Transverse colon (tissue), 3 donors: ENCODE data around the gene CCL20.

Source experiments
- EP300 ChIP-seq: sonication (generic); formaldehyde crosslinking; IDR thresholded peaks from one replicate; pipeline ENCODE4 v1.6.1; 2017; ENCODE audit warnings: antibody characterized with exemption, low read depth
- POLR2A ChIP-seq: fragments of 450-650 bp; IDR thresholded peaks from one replicate; pipeline ENCODE4 v1.6.1; 2016; ENCODE audit warnings: antibody characterized with exemption, mild to moderate bottlenecking, moderate library complexity
- TF ChIP-seq, protein P1 (sequence below), 5 experiments: fragments of 200-600 bp in 3 of 5; fragments of 450-650 bp in 2 of 5; sonication (generic) in 3 of 5; IDR thresholded peaks; 1 replicate in 2 of 5; 2 replicates in 3 of 5; pipeline ENCODE4 v1.5.1; 2016 to 2017; ENCODE audit warnings: antibody characterized with exemption in 5 of 5, inconsistent platforms in 3 of 5, mild to moderate bottlenecking in 2 of 5, moderate library complexity in 1 of 5

DNA sequence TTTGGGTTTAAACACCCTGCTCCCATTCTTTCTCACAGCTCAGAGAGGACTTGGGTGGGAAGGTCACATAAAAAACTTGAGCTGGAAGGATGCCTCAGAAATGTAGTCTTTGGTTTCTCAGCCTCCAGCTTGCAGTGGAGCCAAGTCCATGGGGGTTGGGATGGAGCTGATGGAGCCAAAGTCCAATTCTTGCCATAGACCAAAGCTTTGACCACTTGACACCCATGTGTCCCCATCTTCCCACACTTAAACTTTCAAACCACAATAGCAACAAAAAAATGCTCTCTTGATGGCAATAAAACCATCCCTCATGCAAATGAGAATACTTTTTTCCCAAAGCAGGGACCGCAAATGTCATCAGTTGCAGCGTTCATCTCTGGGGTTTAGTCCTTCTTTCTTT, 43.1 kb downstream of the CCL20 start:
- TF ChIP-seq EP300 (no peak), POLR2A (no peak)
- TF ChIP-seq, protein P1, sequence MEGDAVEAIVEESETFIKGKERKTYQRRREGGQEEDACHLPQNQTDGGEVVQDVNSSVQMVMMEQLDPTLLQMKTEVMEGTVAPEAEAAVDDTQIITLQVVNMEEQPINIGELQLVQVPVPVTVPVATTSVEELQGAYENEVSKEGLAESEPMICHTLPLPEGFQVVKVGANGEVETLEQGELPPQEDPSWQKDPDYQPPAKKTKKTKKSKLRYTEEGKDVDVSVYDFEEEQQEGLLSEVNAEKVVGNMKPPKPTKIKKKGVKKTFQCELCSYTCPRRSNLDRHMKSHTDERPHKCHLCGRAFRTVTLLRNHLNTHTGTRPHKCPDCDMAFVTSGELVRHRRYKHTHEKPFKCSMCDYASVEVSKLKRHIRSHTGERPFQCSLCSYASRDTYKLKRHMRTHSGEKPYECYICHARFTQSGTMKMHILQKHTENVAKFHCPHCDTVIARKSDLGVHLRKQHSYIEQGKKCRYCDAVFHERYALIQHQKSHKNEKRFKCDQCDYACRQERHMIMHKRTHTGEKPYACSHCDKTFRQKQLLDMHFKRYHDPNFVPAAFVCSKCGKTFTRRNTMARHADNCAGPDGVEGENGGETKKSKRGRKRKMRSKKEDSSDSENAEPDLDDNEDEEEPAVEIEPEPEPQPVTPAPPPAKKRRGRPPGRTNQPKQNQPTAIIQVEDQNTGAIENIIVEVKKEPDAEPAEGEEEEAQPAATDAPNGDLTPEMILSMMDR (IDR thresholded peaks at IDR 0.05) = no peak
